ENCODE data around the gene OOEP.

DNA sequence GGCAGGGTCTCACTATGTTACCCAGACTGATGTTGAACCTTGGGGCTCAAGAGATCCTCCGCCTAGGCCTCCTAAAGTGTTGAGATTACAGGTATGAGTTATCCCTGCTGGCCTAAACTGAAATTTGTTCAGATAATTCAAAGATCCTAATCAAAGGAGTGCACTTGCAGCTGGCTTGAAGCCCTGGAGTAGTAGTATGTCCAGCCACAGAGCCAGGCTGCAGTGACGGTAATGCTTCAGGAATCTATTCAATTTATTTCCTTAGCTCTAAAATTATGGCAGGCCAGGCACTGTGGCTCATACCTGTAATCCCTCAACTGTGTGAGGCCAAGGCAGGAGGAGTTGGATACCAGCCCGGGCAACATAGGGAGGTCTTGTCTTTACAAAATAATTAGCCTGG, 23.6 kb upstream of the OOEP start:
- TF ChIP-seq, protein P1, sequence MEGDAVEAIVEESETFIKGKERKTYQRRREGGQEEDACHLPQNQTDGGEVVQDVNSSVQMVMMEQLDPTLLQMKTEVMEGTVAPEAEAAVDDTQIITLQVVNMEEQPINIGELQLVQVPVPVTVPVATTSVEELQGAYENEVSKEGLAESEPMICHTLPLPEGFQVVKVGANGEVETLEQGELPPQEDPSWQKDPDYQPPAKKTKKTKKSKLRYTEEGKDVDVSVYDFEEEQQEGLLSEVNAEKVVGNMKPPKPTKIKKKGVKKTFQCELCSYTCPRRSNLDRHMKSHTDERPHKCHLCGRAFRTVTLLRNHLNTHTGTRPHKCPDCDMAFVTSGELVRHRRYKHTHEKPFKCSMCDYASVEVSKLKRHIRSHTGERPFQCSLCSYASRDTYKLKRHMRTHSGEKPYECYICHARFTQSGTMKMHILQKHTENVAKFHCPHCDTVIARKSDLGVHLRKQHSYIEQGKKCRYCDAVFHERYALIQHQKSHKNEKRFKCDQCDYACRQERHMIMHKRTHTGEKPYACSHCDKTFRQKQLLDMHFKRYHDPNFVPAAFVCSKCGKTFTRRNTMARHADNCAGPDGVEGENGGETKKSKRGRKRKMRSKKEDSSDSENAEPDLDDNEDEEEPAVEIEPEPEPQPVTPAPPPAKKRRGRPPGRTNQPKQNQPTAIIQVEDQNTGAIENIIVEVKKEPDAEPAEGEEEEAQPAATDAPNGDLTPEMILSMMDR (conservative IDR thresholded peaks at IDR 0.05; ENCODE audit: low read length): no peak
- no peak for TF ChIP-seq EZH2phosphoT487 (IDR thresholded peaks at IDR 0.05; ENCODE audit: borderline replicate concordance)

Measured in Loucy (cell line).